OCI-LY7 (cell line): ENCODE results near the gene HTR1B. TPM values are rescaled to one million over a fixed set of nuclear protein-coding genes. Genes with fewer than 3 reads are reported as not detected.

Experiments
- BruUV-seq: library from RNA; stranded (reverse); fragments of 400-500 nt; replicated peaks from 2 replicates; lab custom pipeline; 2021; lab: Mats Ljungman, UMichigan
- CTCF ChIA-PET: fragments of 300-600 bp; sonication (Branson Sonifier 250); formaldehyde crosslinking; loops from one replicate; lab custom pipeline; 2022; ENCODE audit warnings: antibody characterized with exemption; ENCODE audit not compliant: unreplicated experiment; lab: Charles Lee
- POLR2A ChIA-PET: fragments of 300-600 bp; sonication (Branson Sonifier 250); formaldehyde crosslinking; loops from one replicate; lab custom pipeline; 2022; ENCODE audit warnings: antibody characterized with exemption; lab: Charles Lee
- DNase-seq: peaks from one replicate; pipeline ENCODE4 v3.0.0-alpha.2; 2015; ENCODE audit warnings: low spot score
- H2AFZ ChIP-seq: fragments of 200-600 bp; sonication (generic), shearing (Covaris generic); 2 replicates; pipeline ENCODE4 v1.6.1; 2014; ENCODE audit warnings: mild to moderate bottlenecking, antibody characterized with exemption, low read length, moderate library complexity
- H3K27ac ChIP-seq: fragments of 200-600 bp; sonication (generic); 2 replicates; pipeline ENCODE4 v1.5.1; 2014; ENCODE audit warnings: mixed run types, low read depth, mild to moderate bottlenecking, moderate library complexity, low read length, inconsistent platforms; ENCODE audit not compliant: poor library complexity, severe bottlenecking
- H3K36me3 ChIP-seq: fragments of 200-600 bp; sonication (generic); 2 replicates; pipeline ENCODE4 v1.6.1; 2014; ENCODE audit warnings: mild to moderate bottlenecking, antibody characterized with exemption, low read length, moderate library complexity, mixed read lengths; ENCODE audit not compliant: insufficient read depth
- H3K4me1 ChIP-seq: fragments of 200-600 bp; sonication (generic); 2 replicates; pipeline ENCODE4 v1.5.1; 2014; ENCODE audit warnings: mild to moderate bottlenecking, low read length; ENCODE audit not compliant: insufficient read depth, poor library complexity, severe bottlenecking
- H3K4me2 ChIP-seq: fragments of 200-600 bp; sonication (generic); 2 replicates; pipeline ENCODE4 v1.6.1; 2014; ENCODE audit warnings: mild to moderate bottlenecking, low read length
- H3K4me3 ChIP-seq: fragments of 200-600 bp; sonication (generic); 2 replicates; pipeline ENCODE4 v1.5.1; 2014; ENCODE audit warnings: mild to moderate bottlenecking, low read depth, low read length; ENCODE audit not compliant: poor library complexity, severe bottlenecking
- H3K79me2 ChIP-seq: fragments of 200-600 bp; sonication (generic); 2 replicates; pipeline ENCODE4 v1.6.1; 2016; ENCODE audit warnings: low read depth, mild to moderate bottlenecking, low read length, moderate library complexity, mixed read lengths; ENCODE audit not compliant: insufficient read depth
- H3K9me2 ChIP-seq: fragments of 200-600 bp; sonication (generic); 2 replicates; pipeline ENCODE4 v1.6.1; 2016; ENCODE audit warnings: mild to moderate bottlenecking, low read length, mixed read lengths; ENCODE audit not compliant: insufficient read depth
- H3K9me3 ChIP-seq: fragments of 200-600 bp; sonication (generic); 2 replicates; pipeline ENCODE4 v1.6.1; 2014; ENCODE audit warnings: mild to moderate bottlenecking, mixed run types, low read length, mixed read lengths
- H4K20me1 ChIP-seq: fragments of 200-600 bp; sonication (generic); 2 replicates; pipeline ENCODE4 v1.6.1; 2014; ENCODE audit warnings: mild to moderate bottlenecking, antibody characterized with exemption, low read length, moderate library complexity, mixed read lengths; ENCODE audit not compliant: insufficient read depth
- EZH2phosphoT487 ChIP-seq: fragments of 200-600 bp; sonication (generic); IDR thresholded peaks from 2 replicates; pipeline ENCODE4 v1.6.1; 2018; ENCODE audit warnings: low read depth, borderline replicate concordance, mild to moderate bottlenecking, mixed run types, antibody characterized with exemption, low read length, moderate library complexity, mixed read lengths
- intact Hi-C: fragments of 100-400 bp; cut with micrococcal nuclease; formaldehyde crosslinking; loops from one replicate; pipeline ENCODE4 v1.10.0; 2022; ENCODE audit not compliant: unreplicated experiment
- total RNA-seq, 2 experiments: library from RNA; depleted of rRNA in 1 of 2; stranded (reverse); fragments of >200 nt in 1 of 2; shearing (Covaris generic) in 1 of 2; gene quantifications; 2 replicates each; pipeline ENCODE4 v1.2.3, GENCODE V29; 2014 to 2022
- TF ChIP-seq, protein P1 (sequence below): fragments of 200-600 bp; sonication (generic); conservative IDR thresholded peaks from 2 replicates; pipeline ENCODE4 v1.5.1; 2014; ENCODE audit warnings: mild to moderate bottlenecking, antibody characterized with exemption, low read length, moderate library complexity, mixed read lengths

The HTR1B gene
- total RNA-seq, 2 experiments from 2014 or later = not detected

DNA sequence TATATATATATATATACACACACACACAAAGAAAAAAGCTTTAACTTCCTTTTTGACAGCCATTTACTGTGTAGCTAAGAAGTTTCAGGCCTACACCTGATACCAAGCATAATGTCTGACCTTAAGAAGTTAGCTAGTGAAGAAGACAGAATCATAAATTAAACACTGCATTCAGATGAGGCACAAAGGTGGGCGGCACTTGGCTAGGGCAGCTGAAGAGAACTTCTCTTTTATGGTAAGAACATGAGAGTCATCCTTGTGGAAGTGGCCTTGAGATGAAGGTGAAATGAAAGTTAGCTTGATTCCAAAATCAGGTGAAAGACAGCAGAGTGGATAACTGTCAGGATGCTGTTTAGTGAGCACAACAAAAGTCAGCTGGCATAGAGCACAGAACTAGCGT, 46.5 kb downstream of the HTR1B start:
- H2AFZ ChIP-seq = no peak overlapping the region
- CTCF ChIA-PET = no interaction called here
- no peaks in the 10 kb centered on the region for H3K9me2 ChIP-seq
- no peak for DNase-seq
- no peaks in the 10 kb centered on the region for H3K4me1 ChIP-seq
- POLR2A ChIA-PET = no interaction called here
- H3K4me2 ChIP-seq = no peak overlapping the region
- BruUV-seq = no TSS peak
- intact Hi-C loops = no loop called here
- H4K20me1 ChIP-seq = no peaks in the 10 kb centered on the region
- no peaks in the 10 kb centered on the region for H3K9me3 ChIP-seq
- TF ChIP-seq, protein P1, sequence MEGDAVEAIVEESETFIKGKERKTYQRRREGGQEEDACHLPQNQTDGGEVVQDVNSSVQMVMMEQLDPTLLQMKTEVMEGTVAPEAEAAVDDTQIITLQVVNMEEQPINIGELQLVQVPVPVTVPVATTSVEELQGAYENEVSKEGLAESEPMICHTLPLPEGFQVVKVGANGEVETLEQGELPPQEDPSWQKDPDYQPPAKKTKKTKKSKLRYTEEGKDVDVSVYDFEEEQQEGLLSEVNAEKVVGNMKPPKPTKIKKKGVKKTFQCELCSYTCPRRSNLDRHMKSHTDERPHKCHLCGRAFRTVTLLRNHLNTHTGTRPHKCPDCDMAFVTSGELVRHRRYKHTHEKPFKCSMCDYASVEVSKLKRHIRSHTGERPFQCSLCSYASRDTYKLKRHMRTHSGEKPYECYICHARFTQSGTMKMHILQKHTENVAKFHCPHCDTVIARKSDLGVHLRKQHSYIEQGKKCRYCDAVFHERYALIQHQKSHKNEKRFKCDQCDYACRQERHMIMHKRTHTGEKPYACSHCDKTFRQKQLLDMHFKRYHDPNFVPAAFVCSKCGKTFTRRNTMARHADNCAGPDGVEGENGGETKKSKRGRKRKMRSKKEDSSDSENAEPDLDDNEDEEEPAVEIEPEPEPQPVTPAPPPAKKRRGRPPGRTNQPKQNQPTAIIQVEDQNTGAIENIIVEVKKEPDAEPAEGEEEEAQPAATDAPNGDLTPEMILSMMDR = no peak
- no peak for TF ChIP-seq EZH2phosphoT487
- no peaks in the 10 kb centered on the region for H3K79me2 ChIP-seq
- no peak overlapping the region for H3K4me3 ChIP-seq
- no peak overlapping the region for H3K27ac ChIP-seq
- no peaks in the 10 kb centered on the region for H3K36me3 ChIP-seq

DNA sequence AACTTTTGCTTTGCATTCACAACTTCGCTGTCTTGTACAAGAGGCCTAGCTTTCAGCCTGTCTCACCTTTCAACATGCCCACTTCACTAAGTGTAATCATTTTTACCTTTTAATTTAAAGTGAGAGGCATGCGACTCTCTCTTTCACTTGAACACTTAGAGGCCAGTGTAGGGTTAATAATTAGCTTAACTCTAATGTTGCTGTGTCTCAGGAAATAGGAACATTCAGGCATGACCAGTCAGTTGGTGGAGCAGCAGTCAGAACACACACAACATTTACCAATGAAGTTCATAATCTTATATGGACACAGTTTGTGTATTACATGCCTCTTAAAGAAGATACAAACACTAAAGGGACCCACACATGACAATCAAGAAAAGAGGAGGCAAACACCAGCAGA, 47.6 kb downstream of the HTR1B start:
- Histone ChIP-seq H3K9me2 (no peaks in the 10 kb centered on the region), H3K4me1 (no peaks in the 10 kb centered on the region), H3K9me3 (no peaks in the 10 kb centered on the region), H3K27ac (no peak overlapping the region), H3K4me3 (no peak overlapping the region), H2AFZ (no peak overlapping the region), H4K20me1 (no peaks in the 10 kb centered on the region), H3K36me3 (no peaks in the 10 kb centered on the region), H3K4me2 (no peak overlapping the region), H3K79me2 (no peaks in the 10 kb centered on the region)
- intact Hi-C loops = no loop called here
- ChIA-PET POLR2A (interaction anchor here (0.6 kb wide), 1 partner anchor 670 kb away, joined by 3 read pairs; no protein-coding TSS in a partner anchor), CTCF (no interaction called here)
- no peak for DNase-seq
- BruUV-seq = no TSS peak
- TF ChIP-seq EZH2phosphoT487 = no peak
- TF ChIP-seq, protein P1 = no peak

Other genes starting within 250 kb of the HTR1B start
- not detected in 2 replicates for gene MEI4, start 189.5 kb upstream of the HTR1B start, total RNA-seq (2014; rRNA removed; shearing (Covaris generic))
- not detected in 2 replicates for gene MEI4, start 189.5 kb upstream of the HTR1B start, total RNA-seq (2022)